IMR-90 (cell line): ENCODE results near the gene ABI3. TPM values are rescaled to one million over a fixed set of nuclear protein-coding genes. Genes with fewer than 3 reads are reported as not detected.
"Not testable (repeated sequence)": the region's sequence is repeated elsewhere in the genome, so short reads cannot be mapped to it uniquely, and the experiment has no call there.

Experiments
- ATAC-seq: fragments of 200-7000 bp; cut with Tn5 transposase; 2 replicates; pipeline ENCODE4 v1.9.1; 2020; ENCODE audit warnings: low read depth, mild to moderate bottlenecking, moderate library complexity
- BruUV-seq: library from RNA; stranded (reverse); fragments of 400-500 nt; replicated peaks from 2 replicates; lab custom pipeline; 2021; lab: Mats Ljungman, UMichigan
- CTCF ChIA-PET: fragments of 300-600 bp; formaldehyde crosslinking; extraction: SDS; loops from one replicate; lab custom pipeline; 2021; ENCODE audit warnings: antibody characterized with exemption; lab: Yijun Ruan, JAX
- POLR2A ChIA-PET: fragments of 300-600 bp; sonication (Branson Sonifier 250); formaldehyde crosslinking; loops from one replicate; lab custom pipeline; 2022; ENCODE audit warnings: antibody characterized with exemption; ENCODE audit not compliant: unreplicated experiment; lab: Charles Lee
- DNase-seq: peaks from one replicate; pipeline ENCODE4 v3.0.0; 2013
- H2AFZ ChIP-seq: replicated peaks from 2 replicates; pipeline ENCODE3; 2013; ENCODE audit warnings: low read length, mild to moderate bottlenecking; ENCODE audit not compliant: poor library complexity
- H2AK5ac ChIP-seq: 2 replicates; pipeline ENCODE4 v1.6.1; 2013; ENCODE audit warnings: low read depth, low read length, inconsistent platforms
- H2AK9ac ChIP-seq: replicated peaks from 2 replicates; pipeline ENCODE3; 2013; ENCODE audit warnings: mild to moderate bottlenecking, low read depth, low read length, moderate library complexity; ENCODE audit not compliant: poor library complexity
- H2BK120ac ChIP-seq: 2 replicates; pipeline ENCODE4 v1.6.1; 2013; ENCODE audit warnings: low read depth, low read length, inconsistent platforms
- H2BK15ac ChIP-seq: 3 replicates; pipeline ENCODE4 v1.6.1; 2013; ENCODE audit warnings: low read depth, low read length, inconsistent platforms
- H2BK20ac ChIP-seq: 2 replicates; pipeline ENCODE4 v1.6.1; 2013; ENCODE audit warnings: low read depth, mild to moderate bottlenecking, inconsistent platforms, low read length, moderate library complexity
- H2BK5ac ChIP-seq: 2 replicates; pipeline ENCODE4 v1.6.1; 2013; ENCODE audit warnings: mild to moderate bottlenecking, low read depth, low read length, inconsistent platforms; ENCODE audit not compliant: poor library complexity, severe bottlenecking
- H3K14ac ChIP-seq: replicated peaks from 2 replicates; pipeline ENCODE4 v1.6.1; 2013; ENCODE audit warnings: low read depth, low read length, inconsistent platforms
- H3K18ac ChIP-seq: 2 replicates; pipeline ENCODE4 v1.6.1; 2013; ENCODE audit warnings: low read depth, low read length, control low read depth
- H3K23ac ChIP-seq: 2 replicates; pipeline ENCODE4 v1.6.1; 2013; ENCODE audit warnings: low read depth, low read length, inconsistent platforms
- H3K27ac ChIP-seq: 2 replicates; pipeline ENCODE4 v1.5.1; 2013; ENCODE audit warnings: mild to moderate bottlenecking, control low read depth, low read length; ENCODE audit not compliant: insufficient read depth
- H3K27me3 ChIP-seq: 2 replicates; pipeline ENCODE4 v1.6.1; 2013; ENCODE audit warnings: low read length; ENCODE audit not compliant: control insufficient read depth, insufficient read depth
- H3K36me3 ChIP-seq: 2 replicates; pipeline ENCODE4 v1.6.1; 2013; ENCODE audit warnings: low read length, mixed read lengths; ENCODE audit not compliant: control insufficient read depth, insufficient read depth
- H3K4ac ChIP-seq: 2 replicates; pipeline ENCODE4 v1.6.1; 2013; ENCODE audit warnings: low read depth, low read length, inconsistent platforms
- H3K4me1 ChIP-seq: 2 replicates; pipeline ENCODE4 v1.6.1; 2013; ENCODE audit warnings: low read length, mixed read lengths; ENCODE audit not compliant: control insufficient read depth, insufficient read depth
- H3K4me2 ChIP-seq: 2 replicates; pipeline ENCODE4 v1.6.1; 2013; ENCODE audit warnings: low read depth, mild to moderate bottlenecking, control low read depth, low read length, moderate library complexity
- H3K4me3 ChIP-seq: 2 replicates; pipeline ENCODE4 v1.5.1; 2013; ENCODE audit warnings: low read depth, mild to moderate bottlenecking, control low read depth, low read length, moderate library complexity; ENCODE audit not compliant: insufficient read depth
- H3K56ac ChIP-seq: 2 replicates; pipeline ENCODE4 v1.6.1; 2013; ENCODE audit warnings: low read length, inconsistent platforms; ENCODE audit not compliant: insufficient read depth; ENCODE audit errors: extremely low read depth
- H3K79me1 ChIP-seq, 2 experiments: 2 replicates each; pipeline ENCODE4 v1.6.1; 2013; ENCODE audit warnings: low read length in 2 of 2, inconsistent platforms in 1 of 2, low read depth in 1 of 2
- H3K9ac ChIP-seq: 2 replicates; pipeline ENCODE4 v1.6.1; 2013; ENCODE audit warnings: low read depth, low read length, control low read depth
- H3K9me1 ChIP-seq: 2 replicates; pipeline ENCODE4 v1.6.1; 2013; ENCODE audit warnings: low read length, inconsistent platforms; ENCODE audit not compliant: insufficient read depth
- H3K9me3 ChIP-seq: 2 replicates; pipeline ENCODE4 v1.6.1; 2013; ENCODE audit warnings: low read length; ENCODE audit not compliant: control insufficient read depth, insufficient read depth
- H4K20me1 ChIP-seq: 2 replicates; pipeline ENCODE4 v1.6.1; 2013; ENCODE audit warnings: low read length, inconsistent platforms; ENCODE audit not compliant: insufficient read depth
- H4K5ac ChIP-seq: 2 replicates; pipeline ENCODE4 v1.6.1; 2013; ENCODE audit warnings: mild to moderate bottlenecking, low read depth, low read length, control low read depth
- H4K8ac ChIP-seq, 2 experiments: 2 replicates each; pipeline ENCODE4 v1.6.1; 2013; ENCODE audit warnings: low read depth in 2 of 2, low read length in 2 of 2, control low read depth in 1 of 2, inconsistent platforms in 1 of 2
- H4K91ac ChIP-seq: 2 replicates; pipeline ENCODE4 v1.6.1; 2013; ENCODE audit warnings: low read depth, low read length, inconsistent platforms; ENCODE audit not compliant: insufficient read depth
- WGBS, 2 experiments: methylation state at CpG; one replicate each; pipeline versions ENCODE4 v1.1.5 to v1.1.7; 2013; ENCODE audit warnings: missing lambda C conversion rate in 2 of 2; ENCODE audit not compliant: insufficient read length in 1 of 2; ENCODE audit errors: extremely low coverage in 2 of 2; 5-methylcytosine and 5-hydroxymethylcytosine counted together
- dilution Hi-C: fragments of 300-500 bp; cut with HindIII; formaldehyde crosslinking; loops from one replicate; pipeline ENCODE4 v1.14.3; 2018; ENCODE audit warnings: low sequenced_read_pairs; ENCODE audit not compliant: unreplicated experiment
- in situ Hi-C: fragments of 300-500 bp; cut with MboI; formaldehyde crosslinking; loops from 3 replicates; pipeline ENCODE4 v1.14.3; 2019; ENCODE audit warnings: low sequenced_read_pairs, inconsistent platforms, mixed read lengths
- intact Hi-C: fragments of 100-400 bp; cut with micrococcal nuclease; formaldehyde crosslinking; loops from 2 replicates; pipeline ENCODE4 v1.10.0; 2022
- polyA plus RNA-seq, 3 experiments: library from polyadenylated mRNA; depleted of rRNA; stranded (reverse); fragments of >200 nt; gene quantifications; 2 replicates each; pipeline ENCODE4 v1.2.3, GENCODE V29; 2012; ENCODE audit warnings: low replicate concordance in 1 of 3
- total RNA-seq: library from RNA; depleted of rRNA; stranded (reverse); fragments of >200 nt; gene quantifications from 2 replicates; pipeline ENCODE4 v1.2.3, GENCODE V29; 2012

The ABI3 gene
- total and polyA plus RNA-seq, 2 of the 4 experiments (the other 2 are of a cell fraction) = 1.1 to 1.2 TPM

- BruUV-seq, H3K4me1 ChIP-seq, POLR2A ChIA-PET, dilution Hi-C loops, H3K36me3 ChIP-seq, H2AK5ac ChIP-seq, H4K5ac ChIP-seq, in situ Hi-C loops, CTCF ChIA-PET, H3K27me3 ChIP-seq, H3K9me1 ChIP-seq, H4K20me1 ChIP-seq, H3K18ac ChIP-seq, H2AFZ ChIP-seq, H2BK20ac ChIP-seq, H3K27ac ChIP-seq, H2BK15ac ChIP-seq, H4K8ac ChIP-seq, H3K4ac ChIP-seq, H3K4me3 ChIP-seq, H3K14ac ChIP-seq, DNase-seq, H3K9ac ChIP-seq, H3K4me2 ChIP-seq, H3K23ac ChIP-seq, H2BK5ac ChIP-seq, H3K56ac ChIP-seq, H2AK9ac ChIP-seq, H4K91ac ChIP-seq, ATAC-seq, H3K79me1 ChIP-seq, H2BK120ac ChIP-seq: not testable (repeated sequence)
- H3K9me3 ChIP-seq = peaks cover 17% of the 10 kb centered on the region
- intact Hi-C loops = loop anchor here (10.0 kb wide), 1 partner anchor 120 kb away; no protein-coding TSS in a partner anchor
These were observed 26.0 kb upstream of the ABI3 start for GRCh38 chr17:49184522-49184921.

- H2AK5ac ChIP-seq, dilution Hi-C loops, H3K14ac ChIP-seq, H2AK9ac ChIP-seq, H3K4me1 ChIP-seq, ATAC-seq, in situ Hi-C loops, H4K20me1 ChIP-seq, H3K79me1 ChIP-seq, DNase-seq, H3K27ac ChIP-seq, H2BK15ac ChIP-seq, H3K27me3 ChIP-seq, H3K9me1 ChIP-seq, H3K9ac ChIP-seq, H2BK120ac ChIP-seq, H4K8ac ChIP-seq, H4K91ac ChIP-seq, H3K4me2 ChIP-seq, H2BK20ac ChIP-seq, H4K5ac ChIP-seq, BruUV-seq, POLR2A ChIA-PET, H3K36me3 ChIP-seq, H3K23ac ChIP-seq, H3K4ac ChIP-seq, H3K56ac ChIP-seq, CTCF ChIA-PET, H2AFZ ChIP-seq, H3K4me3 ChIP-seq, H3K18ac ChIP-seq, H2BK5ac ChIP-seq: not testable (repeated sequence)
- no CpG with 5 or more reads among the region's 1 CpG for WGBS, 2 experiments
- H3K9me3 ChIP-seq = peaks cover 17% of the 10 kb centered on the region
- intact Hi-C loops = loop anchor here (10.0 kb wide), 1 partner anchor 121 kb away; no protein-coding TSS in a partner anchor
These were observed 25.1 kb upstream of the ABI3 start for GRCh38 chr17:49185381-49185780.
